D721Med (cell line): ENCODE results near the gene GRK1.

ENCODE experiments used
- DNase-seq: peaks from one replicate; pipeline ENCODE4 v3.0.0; 2011; ENCODE audit warnings: low spot score; ENCODE audit not compliant: insufficient read length
- FAIRE-seq: peaks from 2 replicates; lab custom pipeline; 2011; peaks lifted over from hg19 to GRCh38; lab: Jason Lieb, UNC
- CTCF ChIP-seq: IDR thresholded peaks from 2 replicates; pipeline ENCODE4 v1.5.1; 2012; ENCODE audit warnings: mild to moderate bottlenecking, control low read depth; ENCODE audit not compliant: insufficient read depth; ENCODE audit errors: missing control alignments

GRK1 gene

GRCh38 chr13:113628291-113629270, 38.4 kb upstream of the GRK1 start:
- no peak for DNase-seq
- no peak for TF ChIP-seq CTCF
- no peak for FAIRE-seq

GRCh38 chr13:113629866-113630265, 37.2 kb upstream of the GRK1 start:
- no peak for FAIRE-seq
- TF ChIP-seq CTCF = no peak
- no peak for DNase-seq

- DNase-seq (no peak), FAIRE-seq (no peak)
- TF ChIP-seq CTCF = no peak
Observed at GRCh38 chr13:113630296-113630695, 36.7 kb upstream of the GRK1 start.

GRCh38 chr13:113630804-113631203, 36.2 kb upstream of the GRK1 start:
- DNase-seq (no peak), FAIRE-seq (no peak)
- TF ChIP-seq CTCF = no peak

GRCh38 chr13:113631341-113632095, 35.5 kb upstream of the GRK1 start:
- FAIRE-seq (no peak), DNase-seq (no peak)
- TF ChIP-seq CTCF = no peak

GRCh38 chr13:113632706-113633484, 34.1 kb upstream of the GRK1 start:
- no peak for TF ChIP-seq CTCF
- FAIRE-seq (no peak), DNase-seq (no peak)
